ENCODE measurements around the gene TLE2. TPM values are rescaled to one million over a fixed set of nuclear protein-coding genes. Genes with fewer than 3 reads are reported as not detected.

TLE2 gene
- total and polyA plus RNA-seq, 2 of the 4 experiments (the other 2 are of a cell fraction): under 0.01 to 0.41 TPM

- no peak overlapping the region for H4K91ac ChIP-seq (ENCODE audit: insufficient read depth, low read depth, low read length)
- no peak overlapping the region for H3K27ac ChIP-seq (ENCODE audit: insufficient read depth, low read length)
- H3K4ac ChIP-seq (ENCODE audit: low read depth, low read length): no peak overlapping the region
- no peak overlapping the region for H2AK9ac ChIP-seq (replicated peaks; ENCODE audit: low read depth, low read length, poor library complexity)
- peaks cover 8% of the 10 kb centered on the region for H3K4me1 ChIP-seq (ENCODE audit: control insufficient read depth, insufficient read depth, low read length)
- no peak overlapping the region for H3K4me2 ChIP-seq (ENCODE audit: low read depth, low read length)
- H3K36me3 ChIP-seq (ENCODE audit: control insufficient read depth, insufficient read depth, low read length): no peaks in the 10 kb centered on the region
- ChIA-PET POLR2A (ENCODE audit: unreplicated experiment) (no interaction called here), CTCF (no interaction called here)
- intact Hi-C loops (cut with micrococcal nuclease): no loop called here
- H3K14ac ChIP-seq (replicated peaks; ENCODE audit: low read depth, low read length): no peak overlapping the region
- H4K8ac ChIP-seq (ENCODE audit: low read depth in 2 of 2, low read length in 2 of 2): no peak overlapping the region
- no peaks in the 10 kb centered on the region for H3K9me3 ChIP-seq (ENCODE audit: control insufficient read depth, insufficient read depth, low read length)
- H4K5ac ChIP-seq (ENCODE audit: low read depth, low read length): no peak overlapping the region
- no peak overlapping the region for H2AK5ac ChIP-seq (ENCODE audit: low read depth, low read length)
- no peak overlapping the region for H3K9ac ChIP-seq (ENCODE audit: low read depth, low read length)
- H3K79me1 ChIP-seq (ENCODE audit: low read depth in 1 of 2, low read length in 2 of 2): no peaks in the 10 kb centered on the region
- WGBS, 2 experiments (ENCODE audit: extremely low coverage in 2 of 2, insufficient read length in 1 of 2): 20% methylated on average over 1 of the region's 14 CpGs; no CpG with 5 or more reads in 1 of the 2 experiments
- ATAC-seq (ENCODE audit: low read depth) (no peak), DNase-seq (no peak)
- dilution Hi-C loops (cut with HindIII; ENCODE audit: low sequenced_read_pairs, unreplicated experiment): no loop called here
- no peak overlapping the region for H2BK5ac ChIP-seq (ENCODE audit: low read depth, low read length, poor library complexity, severe bottlenecking)
- no peaks in the 10 kb centered on the region for H3K27me3 ChIP-seq (ENCODE audit: control insufficient read depth, insufficient read depth, low read length)
- H4K20me1 ChIP-seq (ENCODE audit: insufficient read depth, low read length): no peaks in the 10 kb centered on the region
- no peak overlapping the region for H2BK120ac ChIP-seq (ENCODE audit: low read depth, low read length)
- no peak overlapping the region for H2AFZ ChIP-seq (replicated peaks; ENCODE audit: low read length, poor library complexity)
- H3K56ac ChIP-seq (ENCODE audit: extremely low read depth, insufficient read depth, low read length): no peak overlapping the region
- no peak overlapping the region for H3K23ac ChIP-seq (ENCODE audit: low read depth, low read length)
- H2BK20ac ChIP-seq (ENCODE audit: low read depth, low read length): no peak overlapping the region
- in situ Hi-C loops (cut with MboI; ENCODE audit: low sequenced_read_pairs): loop anchor here (25.0 kb wide), 1 partner anchor 513 kb away; the partner anchor contains the start of genes SMIM24 and SMIM44
- no peak for TF ChIP-seq CTCF (conservative IDR thresholded peaks at IDR 0.05; ENCODE audit: low read depth, low read length)
- TF ChIP-seq MAZ (IDR thresholded peaks at IDR 0.05; ENCODE audit: borderline replicate concordance, low read depth, low read length): no peak
- TF ChIP-seq FOS (IDR thresholded peaks at IDR 0.05; ENCODE audit: low read depth, low read length): no peak
- no peak for TF ChIP-seq BHLHE40 (IDR thresholded peaks at IDR 0.05; ENCODE audit: low read depth, low read length)
- no peak for TF ChIP-seq RAD21 (IDR thresholded peaks at IDR 0.05; ENCODE audit: low read length)
- TF ChIP-seq ELK1 (IDR thresholded peaks at IDR 0.05; ENCODE audit: borderline replicate concordance, low read depth, low read length): no peak
- no peak for TF ChIP-seq NFE2L2 (IDR thresholded peaks at IDR 0.05; ENCODE audit: low read depth, low read length)
- TF ChIP-seq MAFK (IDR thresholded peaks at IDR 0.05; ENCODE audit: low read depth, low read length): no peak
- TF ChIP-seq USF2 (IDR thresholded peaks at IDR 0.05; ENCODE audit: low read depth, low read length): no peak
- H3K18ac ChIP-seq (ENCODE audit: low read depth, low read length): no peak overlapping the region
- 0 out of 2 replicates have a peak, but pooled peaks cover 6% of the 10 kb centered on the region for H3K9me1 ChIP-seq (ENCODE audit: insufficient read depth, low read length)
- no peak overlapping the region for H2BK15ac ChIP-seq (ENCODE audit: low read depth, low read length)
- BruUV-seq (replicated peaks): no TSS peak
- H3K4me3 ChIP-seq (ENCODE audit: insufficient read depth, low read depth, low read length): no peak overlapping the region
These were observed 54.6 kb downstream of the TLE2 start for GRCh38 chr19:2974342-2975041.
